Hindlimb muscle (tissue), 1 donor: ENCODE data around the gene UBE2E1. TPM values are rescaled to one million over a fixed set of nuclear protein-coding genes. Genes with fewer than 3 reads are reported as not detected.

Experiments
- DNase-seq: peaks from one replicate; pipeline ENCODE4 v3.0.0-alpha.2; 2013
- polyA plus RNA-seq: library from polyadenylated mRNA; unstranded; fragments of 120-200 nt; gene quantifications from one replicate; pipeline ENCODE4 v1.2.1, GENCODE V29; 2013; ENCODE audit not compliant: insufficient read length

The UBE2E1 gene
- polyA plus RNA-seq, 1 donor, result 78.5 TPM

GRCh38 chr3:23920151-23920655 is 114.4 kb downstream of the UBE2E1 start:
- DNase-seq, result no peak

- no peak for DNase-seq
These were observed 115.3 kb downstream of the UBE2E1 start for GRCh38 chr3:23921052-23921511.

- DNase-seq, result no peak
These were observed 118.0 kb downstream of the UBE2E1 start for GRCh38 chr3:23923786-23924185.

GRCh38 chr3:23926246-23926645 is 120.5 kb downstream of the UBE2E1 start:
- no peak for DNase-seq

- DNase-seq, result no peak
These were observed 121.0 kb downstream of the UBE2E1 start for GRCh38 chr3:23926736-23927135.

DNA sequence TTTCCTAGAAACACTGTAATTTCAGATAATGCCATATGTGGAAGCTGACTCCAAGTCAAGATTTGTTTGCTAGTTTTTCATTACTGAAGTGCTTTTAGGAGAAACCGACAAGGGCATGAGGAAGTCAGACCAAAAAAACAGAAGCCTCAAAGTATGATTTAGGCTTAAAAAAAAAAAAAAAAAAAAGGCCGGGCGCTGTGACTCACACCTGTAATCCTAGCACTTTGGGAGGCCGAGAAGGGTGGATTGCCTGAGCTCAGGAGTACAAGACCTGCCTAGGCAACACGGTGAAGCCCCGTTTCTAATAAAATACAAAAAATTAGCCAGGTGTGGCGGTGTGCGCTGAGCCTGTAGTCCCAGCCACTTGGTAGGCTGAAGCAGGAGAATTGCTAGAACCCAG is 122.8 kb downstream of the UBE2E1 start:
- DNase-seq, result no peak

DNA sequence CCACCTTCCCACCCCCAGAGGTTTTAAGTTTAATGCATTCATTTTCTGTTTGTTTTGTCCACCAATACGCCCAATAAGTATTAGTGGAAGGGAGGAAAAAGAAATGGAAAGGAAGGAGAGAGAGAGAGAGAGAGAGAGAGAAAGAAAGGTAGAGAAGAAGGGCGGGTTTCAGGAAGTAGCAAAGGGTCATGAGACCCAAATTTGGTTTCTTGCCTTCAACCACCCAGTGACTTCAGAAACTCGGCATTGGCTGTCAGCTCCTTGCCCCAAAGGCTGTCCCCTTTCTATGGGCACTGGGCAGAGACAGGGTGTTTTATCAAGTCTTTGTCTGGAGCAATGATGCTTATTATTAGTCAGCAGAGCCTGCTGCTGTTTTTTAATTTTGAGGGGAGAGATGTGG is 125.8 kb downstream of the UBE2E1 start:
- no peak for DNase-seq

DNA sequence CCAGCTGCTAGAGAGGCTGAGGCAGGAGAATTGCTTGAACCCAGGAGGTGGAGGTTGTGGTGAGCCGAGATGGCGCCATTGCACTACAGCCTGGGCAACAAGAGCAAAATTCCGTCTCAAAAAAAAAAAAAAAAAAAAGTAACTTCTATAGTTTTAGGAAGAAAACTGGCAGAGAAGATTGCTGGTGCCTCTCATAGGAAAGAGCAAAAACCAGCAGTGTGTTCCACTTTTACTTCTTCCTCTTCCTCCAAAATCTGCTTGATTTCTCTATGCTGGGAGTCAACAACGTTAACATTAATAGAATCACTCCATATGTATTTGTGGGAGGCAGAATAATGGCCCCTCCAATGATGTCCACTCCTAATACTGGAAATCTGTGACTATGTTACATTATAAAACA is 126.8 kb downstream of the UBE2E1 start:
- no peak for DNase-seq

- no peak for DNase-seq
These were observed 128.5 kb downstream of the UBE2E1 start for GRCh38 chr3:23934253-23934652.

- no peak for DNase-seq
These were observed 131.5 kb downstream of the UBE2E1 start for GRCh38 chr3:23937296-23937695.

DNA sequence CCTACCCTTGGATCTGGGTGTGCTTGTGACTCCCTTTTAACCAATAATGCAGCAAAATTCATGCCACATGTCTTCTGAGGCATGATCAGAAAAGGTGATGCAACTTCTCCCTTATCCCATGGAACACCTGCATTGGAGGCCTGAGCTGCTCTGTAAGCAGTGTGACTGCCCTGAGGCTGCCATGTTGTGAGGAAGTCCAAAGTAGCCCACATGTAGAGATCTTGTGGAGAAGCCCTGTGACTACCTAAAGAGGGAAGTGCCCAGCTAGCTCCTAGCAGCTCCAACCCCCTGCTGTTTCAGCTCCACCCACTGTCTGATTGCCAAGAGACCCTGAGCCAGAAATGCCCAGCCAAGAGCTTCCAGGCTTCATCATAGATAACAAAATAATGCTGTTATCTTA is 132.9 kb downstream of the UBE2E1 start:
- DNase-seq, result no peak

DNA sequence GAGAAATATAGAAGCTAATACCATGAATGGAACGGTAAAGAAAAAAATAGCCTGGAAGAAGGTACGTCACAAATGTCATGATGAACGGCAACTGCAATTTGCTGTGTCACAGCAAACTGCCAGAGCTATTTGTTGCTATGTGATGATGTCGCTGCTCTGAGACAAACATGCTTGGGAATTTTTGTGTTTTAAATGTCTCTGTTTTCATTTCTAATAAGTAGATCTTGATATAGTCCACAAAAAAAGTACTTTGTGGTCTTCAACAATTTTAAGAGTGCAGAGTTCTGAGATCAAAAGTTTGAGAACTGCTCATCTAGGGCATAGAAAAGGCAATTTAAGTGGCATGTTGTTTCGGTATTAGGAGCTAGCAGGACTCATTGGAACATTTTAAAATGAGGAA is 135.0 kb downstream of the UBE2E1 start:
- no peak for DNase-seq

Other genes with a start within 250 kb of the UBE2E1 start
- gene NKIRAS1, start 111.0 kb downstream of the UBE2E1 start, polyA plus RNA-seq, result 14.7 TPM
- 2,401 TPM for gene RPL15, start 111.2 kb downstream of the UBE2E1 start, polyA plus RNA-seq
- gene NR1D2, start 139.3 kb downstream of the UBE2E1 start, polyA plus RNA-seq, result 23.6 TPM